HG03558 (cell line): ENCODE measurements around the gene SLC25A40.
"Not testable (repeated sequence)": the region's sequence is repeated elsewhere in the genome, so short reads cannot be mapped to it uniquely, and the experiment has no call there.

Source experiments
- ATAC-seq: cut with Tn5 transposase; IDR thresholded peaks from one replicate; pipeline ENCODE4 v1.9.1; 2021; ENCODE audit warnings: moderate number of reproducible peaks; ENCODE audit not compliant: unreplicated experiment; ENCODE audit errors: extremely low read depth

The SLC25A40 gene

DNA sequence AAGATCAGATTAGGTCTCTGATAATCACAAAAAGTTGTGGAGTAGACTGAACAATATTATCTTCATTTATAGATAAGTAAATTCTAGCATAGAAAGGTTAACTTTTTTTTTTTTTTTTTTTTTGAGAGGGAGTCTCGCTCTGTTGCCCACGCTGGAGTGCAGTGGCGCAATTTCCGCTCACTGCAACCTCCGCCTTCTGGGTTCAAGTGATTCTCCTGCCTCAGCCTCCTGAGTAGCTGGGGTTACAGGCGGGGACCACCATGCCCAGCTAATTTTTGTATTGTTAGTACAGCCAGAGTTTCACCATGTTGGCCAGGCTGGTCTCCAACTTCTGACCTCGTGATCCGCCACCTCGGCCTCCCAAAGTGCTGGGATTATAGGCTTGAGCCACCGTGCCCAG is 2.8 kb downstream of the SLC25A40 start:
- not testable (repeated sequence) for ATAC-seq

DNA sequence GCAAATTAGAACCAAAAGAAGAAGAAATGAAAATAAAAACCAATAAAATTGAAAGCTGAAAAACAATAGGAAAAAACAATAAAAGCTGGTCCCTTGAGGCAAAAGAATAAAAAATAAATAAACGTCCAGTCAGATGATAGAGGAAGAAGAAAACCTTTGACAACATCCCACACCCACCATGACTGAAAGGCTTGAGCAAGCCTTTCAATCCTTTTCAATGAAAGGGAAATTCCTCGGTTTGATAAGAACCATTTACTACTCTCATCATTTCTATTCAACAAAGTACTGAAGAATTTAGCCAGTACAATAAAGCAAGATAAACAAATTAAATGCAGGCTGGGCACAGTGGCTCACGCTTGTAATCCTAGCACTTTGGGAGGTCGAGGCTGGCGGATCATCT is 3.8 kb downstream of the SLC25A40 start:
- no peak for ATAC-seq

DNA sequence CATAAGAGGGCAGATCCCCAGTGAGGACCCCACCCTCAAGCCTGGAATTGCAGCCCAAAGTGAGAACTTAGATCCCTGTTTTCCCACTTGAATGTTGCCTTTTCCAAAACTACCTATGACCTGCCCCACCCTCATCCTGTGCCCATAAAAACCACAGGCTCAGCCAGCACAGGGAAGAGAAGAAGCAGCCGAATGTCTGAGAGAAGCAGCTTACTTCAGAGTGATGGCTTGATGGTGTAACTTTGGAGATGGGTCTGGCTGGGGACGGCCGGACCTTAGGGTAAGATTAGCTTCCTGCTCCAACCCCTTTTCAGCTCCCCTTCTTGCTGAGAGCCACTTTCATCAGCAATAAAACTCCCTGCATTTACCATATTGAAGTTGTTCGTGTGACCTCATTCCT is 5.7 kb downstream of the SLC25A40 start:
- ATAC-seq = no peak

DNA sequence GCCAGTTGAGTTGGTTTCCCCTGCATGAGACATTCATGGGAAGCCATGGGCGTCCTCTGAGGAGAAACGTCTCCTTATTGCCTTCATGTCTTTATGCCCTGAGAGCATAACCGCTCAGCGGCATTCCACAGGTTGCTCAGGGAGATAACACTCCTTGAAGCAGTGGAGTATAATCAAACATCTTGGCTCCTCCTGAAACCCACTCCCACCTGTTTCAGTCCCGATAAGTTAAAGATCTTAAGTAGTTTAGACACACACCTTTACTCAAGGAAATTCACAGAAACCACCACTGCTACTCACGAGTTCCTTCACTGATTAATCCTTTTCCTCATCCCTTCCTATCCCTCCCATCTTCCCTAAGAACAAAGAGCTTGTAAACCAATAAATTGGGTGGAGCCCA is 9.6 kb downstream of the SLC25A40 start:
- ATAC-seq = not testable (repeated sequence)

DNA sequence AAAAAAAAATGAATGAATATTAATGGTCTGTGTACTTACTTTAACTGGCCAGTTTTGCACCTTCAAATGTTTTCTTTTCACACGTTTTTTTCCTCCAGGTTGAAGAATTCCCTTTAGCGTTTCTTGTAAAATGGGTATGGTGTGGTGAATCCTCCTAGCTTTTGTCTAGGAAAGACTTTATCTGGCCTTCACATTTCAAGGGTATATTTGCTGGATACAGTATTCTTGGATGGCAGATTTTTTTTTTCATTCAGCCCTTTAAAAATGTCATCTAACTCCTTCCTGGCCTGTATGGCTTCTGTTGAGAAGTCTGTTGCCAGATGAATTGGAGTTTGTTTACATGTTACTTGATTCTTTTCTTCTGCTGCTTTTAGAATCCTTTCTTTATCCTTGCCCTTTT is 10.1 kb downstream of the SLC25A40 start:
- no peak for ATAC-seq

DNA sequence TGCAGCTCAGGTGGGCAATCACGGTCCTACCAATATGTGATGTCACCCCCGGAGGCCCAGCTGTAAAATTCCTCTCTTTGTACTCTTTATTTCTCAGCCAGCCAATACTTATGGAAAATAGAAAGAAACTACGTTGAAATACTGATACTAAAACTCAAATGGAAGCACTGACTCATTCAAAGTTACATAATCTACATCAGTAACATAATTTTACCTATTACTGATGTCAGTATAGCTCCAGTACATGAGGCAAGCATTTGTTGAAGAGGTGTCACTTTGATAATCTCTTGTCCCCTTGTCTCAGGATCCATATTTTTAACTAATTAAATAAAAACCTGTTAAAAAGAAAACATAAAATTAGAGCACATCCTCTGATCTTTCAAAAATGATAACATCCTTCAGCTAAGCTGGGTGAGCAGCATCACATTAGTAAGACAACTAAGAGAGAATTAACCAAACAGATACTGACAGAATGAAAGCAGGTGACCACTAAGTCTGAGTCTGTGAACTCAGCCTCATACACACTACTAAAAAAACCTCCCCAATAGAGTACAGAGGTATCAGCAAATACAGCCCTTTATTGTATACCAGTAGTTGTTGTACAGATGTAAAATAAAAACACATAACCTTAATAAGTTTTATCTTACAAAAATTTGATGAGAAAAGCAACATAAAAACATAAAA is 17.6 kb downstream of the SLC25A40 start:
- ATAC-seq = no peak

DNA sequence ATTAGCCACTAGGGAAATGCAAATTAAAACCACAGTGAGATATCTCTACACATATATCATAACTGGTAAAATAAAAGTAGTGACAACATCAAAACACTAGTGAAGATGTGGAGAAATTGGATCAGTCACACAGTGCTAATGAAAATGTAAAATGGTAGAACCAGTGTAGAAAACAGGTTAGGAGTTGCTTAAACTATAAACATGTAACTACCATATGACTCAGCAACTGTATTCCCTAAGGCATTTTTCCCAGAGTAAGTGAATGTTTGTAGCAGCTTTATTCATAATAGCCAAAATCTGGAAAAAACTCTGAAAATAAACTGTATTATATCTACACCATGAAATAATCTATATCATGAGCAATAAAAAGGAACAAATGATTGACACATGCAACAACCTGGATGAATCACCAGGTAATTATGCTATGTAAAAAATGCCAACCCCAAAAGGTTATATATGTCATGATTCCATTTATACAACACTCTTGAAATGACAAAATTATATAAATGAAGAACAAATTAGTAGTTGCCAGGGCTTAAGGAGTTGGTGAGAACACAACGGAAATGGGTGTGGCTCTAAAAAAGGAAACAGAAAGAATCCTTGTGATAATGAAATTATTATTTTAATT is 22.8 kb downstream of the SLC25A40 start:
- no peak for ATAC-seq

DNA sequence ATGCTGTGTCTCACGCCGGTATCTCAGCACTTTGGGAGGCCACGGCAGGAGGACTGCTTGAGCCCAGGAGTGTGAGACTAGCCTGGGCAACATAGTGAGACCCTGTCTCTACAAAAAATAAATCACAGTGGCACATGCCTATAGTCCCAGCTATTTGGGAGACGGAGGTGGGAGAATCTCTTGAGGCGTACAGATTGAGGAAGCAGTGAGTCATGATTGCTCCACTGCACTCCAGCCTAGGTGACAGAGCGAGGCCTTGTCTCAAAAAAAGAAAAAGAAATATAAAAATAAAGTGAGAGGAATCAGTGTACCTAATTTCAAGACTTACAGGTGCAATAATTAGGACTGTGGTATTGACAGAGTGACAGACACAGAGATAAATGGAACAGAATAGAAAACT is 23.9 kb downstream of the SLC25A40 start:
- no peak for ATAC-seq

DNA sequence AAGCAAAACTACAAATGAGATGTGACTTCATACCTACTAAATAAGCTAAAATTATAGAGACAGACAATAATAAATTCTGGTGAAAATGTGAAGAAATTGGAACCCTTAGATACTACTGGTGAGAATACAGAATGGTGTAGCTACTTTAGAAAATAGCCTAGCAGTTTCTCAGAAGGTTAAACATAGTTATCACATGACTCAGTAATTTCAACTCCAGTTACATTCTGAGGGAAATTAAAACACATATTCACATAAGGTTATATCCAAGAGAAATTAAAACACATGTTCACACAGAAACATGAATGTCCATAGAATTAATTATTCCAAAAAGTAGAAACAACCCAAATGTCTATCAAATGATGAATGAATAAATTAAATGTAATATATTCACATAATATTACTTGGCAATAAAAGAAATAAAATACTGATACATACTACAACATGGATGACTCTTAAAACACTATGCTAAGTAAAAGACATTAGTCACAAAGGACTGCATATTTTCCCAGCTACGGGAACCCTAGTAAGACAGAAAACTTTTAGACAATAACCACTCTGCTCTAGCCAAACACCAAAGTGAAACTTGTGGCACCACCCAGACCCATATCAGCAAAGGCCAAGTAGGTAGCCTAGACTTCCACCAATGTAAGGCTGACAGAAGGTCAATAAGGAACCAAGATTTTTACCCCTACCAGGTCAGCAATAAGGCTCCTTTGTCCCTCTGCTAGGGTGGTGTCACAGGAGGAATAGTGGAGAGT is 25.1 kb downstream of the SLC25A40 start:
- no peak for ATAC-seq

DNA sequence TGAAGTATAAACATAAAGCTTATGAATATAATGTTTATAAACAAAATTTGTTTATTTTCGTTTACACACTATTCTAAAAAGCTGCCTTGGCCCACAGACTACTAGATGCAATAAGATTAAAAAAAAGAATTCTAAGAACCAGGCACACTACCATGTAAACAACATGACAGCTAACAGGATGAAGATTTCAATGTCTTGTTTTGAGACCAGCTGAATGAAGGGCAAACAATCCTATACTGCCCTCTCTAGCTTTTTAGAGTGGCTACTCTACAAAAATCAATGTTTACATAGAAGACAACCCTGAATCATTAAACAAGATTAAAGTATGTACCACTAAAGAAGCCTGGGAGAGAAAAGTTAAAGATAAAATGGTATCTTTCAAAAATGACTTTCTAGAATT is 38.6 kb downstream of the SLC25A40 start:
- ATAC-seq = no peak

DNA sequence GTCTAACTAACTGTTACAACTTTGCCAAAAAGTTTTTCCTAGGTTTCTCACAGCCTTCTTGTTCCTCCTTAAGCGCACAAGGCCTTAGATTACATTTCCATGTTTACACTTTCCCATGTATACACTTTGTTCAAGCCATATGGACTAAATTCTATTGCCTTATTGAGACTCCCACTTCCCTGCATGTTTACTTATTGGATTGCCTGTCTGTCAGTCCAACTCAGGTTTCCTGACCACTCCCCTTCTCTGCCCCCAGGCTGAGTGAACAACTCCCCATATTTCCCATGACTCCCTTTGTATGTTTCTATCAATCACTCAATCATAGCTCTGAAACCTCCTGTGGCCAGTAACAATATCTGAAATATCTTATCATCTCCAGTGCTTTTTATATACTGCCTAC is 43.0 kb downstream of the SLC25A40 start:
- ATAC-seq = no peak

DNA sequence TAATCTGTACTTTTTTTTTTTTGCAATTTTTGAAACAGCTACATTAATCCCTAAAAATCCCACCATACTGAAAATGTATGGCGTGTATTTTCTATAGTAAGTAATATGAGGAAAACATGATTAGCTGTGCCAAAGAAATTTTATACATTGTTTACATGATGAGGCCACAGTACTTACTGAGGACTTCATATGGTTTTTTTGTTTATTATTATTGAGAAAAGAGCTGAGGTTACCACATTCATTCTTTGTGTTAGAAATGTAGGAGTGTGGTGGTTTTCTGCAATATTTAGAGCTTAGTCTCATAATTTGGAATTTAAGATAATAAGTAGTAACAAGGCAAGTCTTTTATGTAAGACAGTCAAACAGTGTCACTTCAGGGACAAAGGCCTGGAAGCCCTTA is 45.1 kb downstream of the SLC25A40 start:
- ATAC-seq = no peak

DNA sequence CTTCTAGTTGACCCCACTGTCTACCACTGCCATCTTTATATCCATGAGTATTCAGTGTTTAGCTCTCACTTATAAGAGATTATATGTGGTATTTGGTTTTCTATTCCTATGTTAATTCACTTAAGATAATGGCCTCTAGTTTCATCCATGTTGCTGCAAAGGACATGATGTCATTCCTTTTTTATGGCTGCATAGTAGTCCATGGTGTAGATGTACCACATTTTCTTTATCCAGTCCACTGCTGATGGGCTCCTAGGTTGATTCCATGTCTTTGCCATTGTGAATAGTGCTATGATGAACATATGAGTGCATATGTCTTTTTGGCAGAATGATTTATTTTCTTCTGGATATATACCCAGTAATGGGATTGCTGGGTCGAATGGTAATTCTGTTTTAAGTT is 47.8 kb downstream of the SLC25A40 start:
- not testable (repeated sequence) for ATAC-seq

DNA sequence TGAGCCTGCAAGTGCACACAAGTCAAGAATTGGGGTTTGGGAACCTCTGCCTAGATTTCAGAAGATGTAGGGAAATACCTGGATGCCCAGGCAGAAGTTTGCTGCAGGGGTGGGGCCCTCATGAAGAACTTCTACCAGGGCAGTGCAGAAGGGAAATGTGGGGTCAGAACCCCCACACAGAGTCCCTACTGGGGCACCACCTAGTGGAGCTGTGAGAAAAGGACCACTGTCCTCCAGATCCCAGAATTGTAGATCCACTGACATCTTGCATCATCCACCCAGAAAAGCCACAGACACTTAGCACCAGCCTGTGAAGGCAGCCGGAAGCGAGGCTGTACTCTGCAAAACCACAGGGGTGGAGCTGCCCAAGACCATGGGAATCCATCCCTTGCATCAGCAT is 50.8 kb downstream of the SLC25A40 start:
- not testable (repeated sequence) for ATAC-seq

DNA sequence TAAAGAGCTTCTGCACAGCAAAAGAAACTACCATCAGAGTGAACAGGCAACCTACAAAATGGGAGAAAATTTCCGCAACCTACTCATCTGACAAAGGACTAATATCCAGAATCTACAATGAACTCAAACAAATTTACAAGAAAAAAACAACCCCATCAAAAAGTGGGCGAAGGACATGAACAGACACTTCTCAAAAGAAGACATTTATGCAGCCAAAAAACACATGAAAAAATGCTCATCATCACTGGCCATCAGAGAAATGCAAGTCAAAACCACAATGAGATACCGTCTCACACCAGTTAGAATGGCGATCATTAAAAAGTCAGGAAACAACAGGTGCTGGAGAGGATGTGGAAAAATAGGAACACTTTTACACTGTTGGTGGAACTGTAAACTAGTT is 54.1 kb downstream of the SLC25A40 start:
- not testable (repeated sequence) for ATAC-seq

DNA sequence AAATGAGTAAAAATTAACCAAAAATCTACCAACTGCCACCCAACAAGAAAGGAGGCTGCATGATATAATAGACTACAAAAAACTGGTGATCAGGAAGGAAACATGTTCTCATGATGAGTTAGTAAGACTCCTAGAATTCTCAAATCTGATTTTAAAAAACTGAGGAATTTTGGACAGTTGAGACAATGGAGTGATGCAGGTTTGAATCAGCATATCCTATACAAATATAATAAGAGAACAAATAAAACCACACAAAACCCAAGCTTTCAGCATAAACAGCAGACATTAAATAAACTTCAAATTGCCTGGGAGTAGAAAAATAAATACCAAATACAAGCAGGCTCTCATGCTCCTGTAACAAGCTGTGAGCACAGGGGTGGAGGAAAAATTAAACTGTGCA is 57.8 kb downstream of the SLC25A40 start:
- no peak for ATAC-seq

DNA sequence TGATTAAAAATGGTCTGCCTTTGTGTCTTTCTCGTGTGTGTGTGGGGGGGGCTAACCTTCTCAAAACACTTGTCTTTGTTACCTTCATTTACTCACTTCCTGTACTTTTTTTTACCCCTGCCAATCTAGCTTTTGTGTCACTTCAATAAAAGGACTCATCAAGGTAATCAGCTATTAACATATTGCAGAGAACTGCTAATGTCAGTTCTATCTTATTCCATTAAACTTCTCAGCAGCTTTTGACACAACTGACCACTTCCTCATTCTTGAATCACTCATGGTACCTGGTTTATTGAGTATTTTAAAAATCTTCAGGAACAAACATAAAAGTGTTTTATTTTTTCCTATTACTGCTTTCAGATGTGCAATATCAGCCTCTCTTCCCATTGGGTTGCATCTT is 59.8 kb downstream of the SLC25A40 start:
- ATAC-seq = no peak

DNA sequence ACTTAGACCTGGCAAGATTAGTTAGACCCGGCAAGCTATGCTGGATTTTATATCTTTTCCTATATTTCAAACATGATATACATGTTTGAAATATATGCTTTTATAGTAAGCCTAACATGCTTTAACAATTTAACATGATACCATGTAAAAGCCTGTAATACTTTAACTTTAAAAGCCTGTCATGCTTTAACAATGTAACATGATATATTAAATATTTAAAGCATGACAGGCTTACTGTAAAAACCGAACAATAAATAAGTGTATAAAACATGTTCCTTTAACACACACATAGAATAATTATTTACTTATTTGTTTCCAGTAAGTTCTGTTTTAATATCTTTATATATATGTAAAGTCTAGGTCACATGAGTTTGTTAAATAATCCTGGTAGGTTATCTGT is 65.4 kb downstream of the SLC25A40 start:
- ATAC-seq = no peak

DNA sequence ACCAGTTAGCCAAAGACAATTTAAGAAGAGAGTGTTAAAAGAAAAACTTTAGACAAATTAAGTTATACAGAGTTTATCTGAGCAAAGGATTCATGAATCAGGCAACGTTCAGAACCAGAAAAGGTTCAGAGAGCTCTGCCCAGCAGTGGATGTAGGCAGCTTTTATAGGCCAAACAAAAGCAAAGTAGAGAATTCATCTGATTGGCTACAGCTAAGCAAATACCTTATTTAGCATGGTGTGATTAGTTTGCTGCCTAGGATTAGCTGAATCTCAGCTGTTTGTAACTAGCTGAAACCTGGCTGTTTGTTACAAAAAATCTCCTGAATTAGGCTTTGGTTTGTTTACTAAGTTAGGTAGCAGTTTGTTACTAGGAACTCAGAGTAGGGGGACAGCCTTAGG is 66.0 kb downstream of the SLC25A40 start:
- ATAC-seq = no peak

DNA sequence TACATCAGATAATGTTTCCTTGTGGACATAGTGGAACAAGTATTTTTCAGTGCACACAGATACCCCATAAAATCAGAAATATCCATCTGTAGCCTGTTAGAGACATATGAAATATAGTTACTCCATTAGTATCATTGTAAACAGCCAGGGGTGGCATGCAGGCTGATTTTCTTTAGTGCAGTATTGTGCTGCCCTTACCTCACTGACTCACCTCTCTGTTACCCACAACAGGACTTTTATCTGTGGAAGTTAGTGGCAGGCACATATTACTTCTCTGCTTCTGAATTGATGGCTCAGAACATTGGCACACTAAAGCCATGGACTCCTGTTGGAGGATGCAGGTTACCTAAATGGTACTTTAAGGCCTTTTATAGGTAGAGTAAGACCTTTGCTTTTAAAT is 70.0 kb downstream of the SLC25A40 start:
- ATAC-seq = no peak

DNA sequence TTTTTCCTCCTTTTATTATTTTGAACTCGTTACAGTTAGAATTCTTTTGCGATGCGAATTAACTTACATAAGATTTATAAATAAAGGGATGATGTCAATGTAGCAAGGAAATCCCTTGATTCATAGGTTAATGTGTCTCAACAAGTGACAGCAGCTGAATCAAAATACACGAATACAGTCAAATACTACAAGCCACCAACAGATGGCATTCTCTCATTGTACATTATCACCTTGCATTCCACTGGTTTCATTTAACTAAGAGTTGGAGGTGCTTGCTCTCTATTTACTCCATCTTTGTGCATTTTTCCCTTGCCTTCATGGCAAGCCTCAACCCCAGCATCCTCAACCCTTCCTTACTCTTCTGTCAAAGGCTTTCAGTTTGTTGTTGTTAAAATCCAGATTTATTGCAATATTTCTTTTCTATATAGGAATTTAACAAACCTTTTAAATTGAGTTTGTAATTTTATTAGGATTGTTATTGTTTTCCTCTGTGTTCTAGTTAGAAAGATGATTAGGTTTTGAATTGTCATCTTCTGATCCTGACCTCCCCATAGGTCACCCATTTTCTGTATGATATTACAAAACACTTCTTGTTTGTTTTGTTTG is 78.3 kb downstream of the SLC25A40 start:
- ATAC-seq = peak; percentile 96
